Hematopoietic multipotent progenitor cell treated with erythropoietin and hydrocortisone succinate and interleukin-3 and kit ligand, for 6 days (in vitro differentiated cells): Measurements from ENCODE around the gene ATG7.

ENCODE experiments used
- DNase-seq: peaks from one replicate; pipeline ENCODE4 v3.0.0-alpha.2; 2015

ATG7 gene

DNA sequence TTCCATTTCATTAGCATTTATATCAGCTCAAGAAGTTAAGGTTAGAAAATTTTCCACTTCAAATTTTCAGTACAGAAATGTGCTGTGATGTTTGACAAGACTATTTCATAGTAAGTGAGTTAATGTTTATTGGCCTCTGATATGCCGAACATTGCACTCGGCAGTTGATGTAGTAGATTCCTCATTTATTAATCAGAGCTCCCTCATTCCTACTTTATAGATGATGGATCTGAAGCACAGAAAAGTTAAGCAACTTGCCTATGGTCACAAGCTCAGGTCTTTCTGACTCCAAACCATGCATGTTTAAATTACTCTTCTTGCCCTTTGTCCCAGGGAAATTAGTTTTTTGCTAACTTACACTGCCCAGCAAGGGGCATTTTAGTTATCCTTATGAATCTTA, 92.0 kb downstream of the ATG7 start:
- DNase-seq = no peak

DNA sequence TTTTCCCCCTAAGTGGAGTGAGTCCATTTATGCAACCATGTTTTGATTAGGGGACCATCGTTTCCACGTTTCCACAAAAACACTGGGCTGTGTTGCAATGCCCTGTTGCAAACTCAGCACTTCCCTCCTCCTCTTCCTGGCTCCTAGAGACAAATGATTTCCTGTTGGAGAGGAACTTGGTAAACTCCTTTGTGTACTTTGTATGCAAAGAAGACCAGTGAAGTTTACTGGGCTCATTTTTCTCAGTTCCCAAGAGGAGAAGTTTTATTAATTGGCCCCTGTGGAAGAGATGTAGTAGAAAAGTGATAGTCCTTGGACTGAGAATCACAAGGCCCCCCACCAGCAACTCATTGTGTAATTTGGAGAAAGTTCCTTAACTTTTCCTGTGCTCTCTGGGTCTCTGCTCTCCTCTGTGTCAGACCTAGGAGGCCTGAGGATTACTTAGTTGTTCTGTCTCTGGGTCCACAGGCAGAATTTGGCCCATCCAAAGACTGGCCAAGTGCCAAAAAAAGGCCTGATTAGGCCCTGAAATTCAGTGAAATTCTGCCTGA, 95.0 kb downstream of the ATG7 start:
- no peak for DNase-seq

DNA sequence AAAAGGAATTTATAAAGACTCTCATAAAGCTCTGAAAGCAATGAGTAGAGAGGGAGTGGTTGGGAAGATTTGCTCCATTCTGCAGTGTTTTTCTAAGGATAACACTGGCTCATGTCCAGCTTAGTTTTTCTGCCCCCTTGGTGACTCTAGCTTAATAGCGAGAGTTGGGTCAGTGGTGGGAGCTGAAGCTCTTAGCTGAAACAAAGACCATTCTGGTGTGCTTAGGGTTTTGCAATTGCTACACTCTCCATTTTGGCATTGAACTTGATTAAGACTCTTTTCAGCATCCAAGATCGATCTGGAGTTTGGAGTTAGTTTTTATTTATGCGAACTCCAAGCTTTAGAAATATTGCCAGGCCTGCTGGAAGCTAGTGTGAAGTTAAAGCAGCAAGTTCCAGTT, 98.0 kb downstream of the ATG7 start:
- DNase-seq = no peak

DNA sequence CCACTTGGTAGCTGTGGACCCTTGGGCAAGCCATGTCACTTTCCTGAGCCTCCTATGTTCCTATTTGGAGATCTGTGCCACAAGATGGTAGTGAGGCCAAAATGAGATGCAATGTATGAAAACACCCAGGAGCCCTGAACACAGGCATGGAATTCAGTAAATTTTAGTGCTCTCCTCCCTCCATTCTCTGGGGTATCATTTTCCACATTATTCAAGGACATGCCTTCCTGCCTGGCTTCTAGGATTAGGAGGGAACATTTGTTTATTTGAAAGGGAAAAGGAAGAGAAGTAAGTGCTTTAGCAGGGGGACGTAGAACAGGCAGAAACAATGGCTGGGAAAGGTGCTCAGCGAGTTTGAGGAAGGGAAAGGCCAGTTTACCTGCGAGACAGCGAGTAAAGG, 98.8 kb downstream of the ATG7 start:
- DNase-seq = no peak

DNA sequence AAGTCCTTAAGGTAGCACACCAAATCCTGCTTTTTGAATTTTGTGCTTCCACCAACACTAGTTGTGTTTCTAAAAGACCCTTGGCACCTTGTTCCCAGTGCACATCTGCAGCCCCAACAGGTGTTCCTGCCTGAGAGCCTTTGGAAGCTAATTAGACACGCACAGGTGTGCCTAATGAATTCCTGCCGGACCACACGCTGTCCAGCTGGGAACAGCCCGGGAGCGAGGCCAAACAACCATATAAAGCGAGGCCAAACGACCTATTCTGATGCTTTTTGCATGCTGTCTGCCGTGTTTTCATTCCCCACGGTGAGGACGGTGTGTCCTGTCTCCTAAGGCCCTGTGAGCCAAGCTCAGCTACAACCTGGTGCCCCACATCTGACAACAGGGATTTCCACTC, 99.5 kb downstream of the ATG7 start:
- no peak for DNase-seq

DNA sequence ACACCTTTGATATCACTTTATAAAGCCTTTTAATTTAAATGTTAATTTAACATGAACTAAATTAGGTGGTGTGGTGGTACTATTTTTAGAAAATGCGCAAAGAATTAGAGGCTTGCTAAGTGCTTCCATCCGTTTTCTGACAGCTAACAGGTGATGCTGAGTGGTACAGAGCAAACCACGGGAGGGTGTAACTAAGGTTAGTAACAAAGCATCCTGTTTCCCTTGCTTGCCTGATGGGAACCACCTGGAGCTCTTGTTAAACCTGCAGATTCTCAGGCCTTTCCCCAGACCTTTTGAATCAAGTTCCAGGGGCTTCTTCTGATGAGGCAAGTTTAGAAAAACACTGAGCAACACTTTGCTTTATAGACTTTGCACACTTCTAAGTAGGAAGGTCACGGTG, 101.0 kb downstream of the ATG7 start:
- DNase-seq = no peak

DNA sequence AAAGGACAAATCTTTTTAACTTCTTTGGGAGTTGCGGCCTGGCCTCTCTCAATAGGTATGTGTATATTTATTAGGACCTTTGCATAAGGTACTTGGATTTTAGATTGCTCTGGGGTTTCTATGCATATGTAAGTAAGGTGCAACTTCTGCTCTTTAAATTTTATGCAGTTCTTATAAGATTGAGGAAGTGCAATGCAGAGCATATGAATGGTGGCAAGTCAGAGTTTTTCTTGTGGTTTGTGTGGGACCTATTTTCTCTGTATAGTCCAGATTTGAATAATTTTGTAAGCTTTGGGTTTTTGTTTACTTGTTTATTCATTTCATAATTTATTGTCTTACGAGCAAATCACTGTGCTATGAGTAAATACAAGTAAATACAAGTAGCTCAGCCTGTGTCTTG, 101.5 kb downstream of the ATG7 start:
- no peak for DNase-seq

DNA sequence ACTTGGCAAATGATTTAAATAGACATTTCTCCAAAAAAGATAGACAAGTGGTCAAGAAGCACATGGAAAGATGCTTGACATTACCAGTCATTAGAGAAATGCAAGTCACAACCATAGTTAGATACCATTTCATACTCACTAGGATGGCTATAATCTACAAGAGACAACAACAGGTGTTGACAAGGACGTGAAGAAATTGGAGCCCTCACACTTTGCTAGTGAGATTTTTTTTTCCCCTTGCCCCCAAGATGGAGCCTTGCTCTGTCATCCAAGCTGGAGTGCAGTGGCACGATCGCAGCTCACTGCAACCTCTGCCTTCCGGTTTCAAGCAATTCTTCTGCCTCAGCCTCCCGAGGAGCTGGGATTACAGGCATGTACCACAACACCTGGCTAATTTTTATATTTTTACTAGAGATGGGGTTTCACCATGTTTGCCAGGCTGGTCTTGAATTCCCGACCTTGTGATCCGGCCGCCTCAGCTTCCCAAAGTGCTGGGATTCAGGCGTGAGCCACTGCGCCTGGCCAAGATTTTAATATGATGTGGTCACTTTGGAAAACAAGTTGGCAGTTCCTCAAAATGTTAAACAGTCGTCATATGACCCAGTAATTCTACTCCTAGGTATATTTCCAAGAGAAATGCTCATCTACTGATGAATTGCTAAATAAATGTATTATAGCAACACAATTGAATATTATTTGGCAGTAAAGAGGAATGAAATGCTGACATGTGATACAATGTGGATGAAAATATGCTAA, 103.3 kb downstream of the ATG7 start:
- no peak for DNase-seq

DNA sequence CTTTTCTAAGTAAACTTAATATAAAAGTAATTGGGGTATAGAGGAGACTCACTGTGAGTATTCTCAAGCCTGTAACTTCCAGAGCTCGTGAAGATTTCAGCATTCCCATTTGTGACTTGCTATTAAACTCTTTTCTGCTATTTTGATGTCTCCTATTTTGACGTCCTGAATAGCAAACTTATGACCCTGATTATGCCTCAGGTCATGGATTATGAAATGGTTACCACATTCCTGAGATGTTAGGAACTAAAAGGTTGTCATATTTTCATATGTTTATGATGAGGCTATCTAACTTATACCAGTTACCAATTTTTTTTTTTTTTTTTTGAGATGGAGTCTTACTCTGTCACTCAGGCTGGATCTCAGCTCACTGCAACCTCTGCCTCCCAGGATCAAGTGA, 105.5 kb downstream of the ATG7 start:
- DNase-seq = no peak

DNA sequence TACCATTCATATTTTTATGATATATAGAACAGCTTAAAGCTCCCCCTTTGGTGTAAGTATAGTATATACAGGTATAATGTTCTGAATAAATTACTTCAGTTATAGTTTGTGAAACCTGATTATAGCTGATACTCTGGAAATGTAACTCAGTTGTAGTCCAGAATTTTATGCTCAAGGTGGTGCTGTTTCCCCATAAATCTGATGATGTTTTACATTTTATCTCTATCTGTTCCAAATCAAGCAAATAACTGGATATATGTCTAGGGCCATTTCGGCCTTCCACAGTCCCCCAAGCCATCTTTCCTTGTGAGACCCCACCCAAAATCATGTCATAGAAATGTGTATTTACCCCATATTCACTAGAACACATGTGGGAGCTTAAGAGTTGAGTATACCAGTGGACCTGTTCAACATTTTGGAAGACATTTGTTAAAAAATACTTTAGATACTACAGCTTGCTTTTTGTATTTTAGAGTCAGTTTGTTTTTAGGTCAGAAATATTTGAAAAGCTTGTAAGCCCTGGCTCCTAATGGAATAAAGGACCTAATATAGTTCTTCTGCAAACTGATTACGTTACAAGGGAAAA, 107.1 kb downstream of the ATG7 start:
- peak; percentile 73 for DNase-seq

DNA sequence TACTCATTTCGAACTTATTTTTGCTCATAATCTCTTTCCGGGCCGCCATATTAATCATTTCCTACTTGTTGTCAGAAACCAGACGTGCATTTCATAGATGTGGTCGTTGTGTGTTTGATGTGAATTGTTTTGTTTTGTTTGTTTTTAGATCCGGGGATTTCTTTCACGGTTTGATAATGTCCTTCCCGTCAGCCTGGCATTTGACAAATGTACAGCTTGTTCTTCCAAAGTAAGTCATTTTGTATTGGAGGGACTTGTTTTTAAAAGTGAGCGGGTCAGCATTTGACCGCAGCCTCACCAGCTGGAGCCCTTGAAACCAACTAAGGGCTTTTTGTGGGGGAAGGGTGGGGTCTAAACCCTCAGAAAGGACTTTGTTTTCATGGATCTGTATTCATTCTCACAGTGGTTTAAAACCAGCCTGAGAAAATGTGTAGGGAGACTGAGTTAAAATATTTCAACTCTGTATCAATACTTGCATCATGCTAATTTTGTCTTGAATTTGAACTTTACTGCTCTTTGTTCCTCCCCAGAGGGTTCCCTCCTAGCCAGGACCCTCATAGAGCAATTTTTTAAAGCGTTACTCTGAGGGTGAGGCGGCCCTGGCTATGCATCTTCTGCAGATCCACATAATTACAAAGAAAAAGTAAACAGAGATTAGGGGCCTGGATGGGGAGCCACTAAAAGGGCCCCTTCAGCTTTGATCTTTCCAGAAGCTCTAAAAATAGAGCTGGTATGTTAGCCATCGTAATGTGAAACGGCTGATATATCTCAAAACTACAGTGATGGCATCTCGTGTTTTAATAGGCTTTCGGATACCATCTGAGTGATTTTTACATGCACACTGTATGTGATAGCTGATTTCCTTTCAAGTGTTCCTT, 107.9 kb downstream of the ATG7 start:
- DNase-seq = no peak

DNA sequence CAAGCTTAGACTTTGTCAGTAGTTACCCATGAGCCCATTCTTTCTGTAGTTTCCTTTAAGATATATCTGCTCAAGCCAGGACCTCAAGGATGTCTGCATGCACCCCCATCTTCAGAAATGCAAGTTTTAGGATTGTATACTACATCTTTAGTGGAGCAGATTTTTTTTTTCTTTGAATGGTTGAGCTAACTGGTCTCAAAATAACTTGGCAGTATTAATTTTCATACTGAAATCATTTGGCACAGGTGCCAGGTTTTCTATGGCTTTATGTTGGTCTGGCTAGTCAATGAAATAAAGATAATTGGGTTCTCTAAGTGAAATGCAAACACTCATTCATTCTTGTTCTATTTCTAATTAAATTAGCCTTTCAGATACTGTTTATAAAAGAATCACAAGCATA, 108.9 kb downstream of the ATG7 start:
- DNase-seq = no peak

DNA sequence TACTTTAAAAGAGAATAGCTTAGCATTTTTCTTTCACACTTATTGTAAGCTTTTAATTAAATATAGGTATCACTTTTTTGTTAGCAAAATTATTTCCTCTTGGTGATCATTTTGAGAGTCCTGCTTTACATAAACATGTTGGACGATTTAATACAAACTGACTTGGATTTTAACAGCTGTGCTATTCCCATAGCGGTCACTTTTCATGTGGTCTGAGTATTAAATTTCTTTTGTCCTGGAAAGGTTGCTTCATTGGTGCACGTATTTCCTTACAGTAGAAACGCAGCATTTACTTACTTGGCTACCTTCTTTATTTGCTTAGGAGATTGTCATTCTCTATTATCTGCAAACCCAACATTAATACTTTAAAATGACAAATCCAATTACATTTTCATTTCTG, 109.4 kb downstream of the ATG7 start:
- DNase-seq = no peak

DNA sequence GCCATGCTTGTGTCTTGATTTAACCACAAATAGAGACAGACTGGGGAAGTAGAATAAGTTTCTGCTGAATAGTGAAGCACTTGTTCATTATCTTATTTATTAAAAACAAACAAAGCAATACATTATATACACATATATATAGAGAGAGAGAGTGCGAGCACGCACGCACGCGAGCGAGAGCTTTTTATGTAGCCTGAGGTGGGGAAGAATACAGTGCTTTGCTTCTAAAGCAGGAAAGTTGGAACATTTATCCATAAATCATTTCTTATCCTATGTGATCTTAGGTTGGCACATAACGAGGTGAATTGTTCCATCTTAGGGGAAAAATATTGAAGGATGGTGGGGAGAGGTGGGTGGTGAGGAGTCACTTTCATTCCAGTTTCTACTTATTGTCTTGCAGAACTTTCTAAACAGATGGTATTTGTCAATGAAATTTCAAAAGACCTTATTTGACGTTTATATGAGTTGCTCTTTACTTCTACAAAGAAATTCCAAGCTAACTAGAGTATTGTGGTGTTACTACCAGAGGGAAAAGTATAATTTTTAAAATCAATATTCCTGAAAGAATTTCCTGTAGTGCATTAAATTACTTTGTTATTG, 110.0 kb downstream of the ATG7 start:
- DNase-seq = no peak

DNA sequence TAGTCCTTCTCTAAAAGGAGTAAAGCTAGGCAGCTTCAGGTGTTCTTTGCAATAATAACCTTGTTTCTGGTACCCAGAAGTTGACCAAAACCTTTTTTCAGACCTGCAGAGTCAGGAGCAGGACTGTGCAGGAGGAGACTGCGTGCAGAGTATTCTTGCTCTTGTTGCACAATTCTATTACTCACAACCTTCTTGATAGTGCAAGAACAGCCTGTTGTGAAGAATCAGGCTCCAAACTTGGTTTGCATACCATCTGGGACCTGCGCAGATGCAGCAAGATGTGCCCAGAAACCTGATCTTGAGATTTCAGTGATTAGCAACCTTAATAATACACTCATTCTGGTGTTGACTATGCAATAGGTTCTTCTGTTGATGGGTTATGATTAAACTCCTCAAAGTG, 111.9 kb downstream of the ATG7 start:
- DNase-seq = no peak

DNA sequence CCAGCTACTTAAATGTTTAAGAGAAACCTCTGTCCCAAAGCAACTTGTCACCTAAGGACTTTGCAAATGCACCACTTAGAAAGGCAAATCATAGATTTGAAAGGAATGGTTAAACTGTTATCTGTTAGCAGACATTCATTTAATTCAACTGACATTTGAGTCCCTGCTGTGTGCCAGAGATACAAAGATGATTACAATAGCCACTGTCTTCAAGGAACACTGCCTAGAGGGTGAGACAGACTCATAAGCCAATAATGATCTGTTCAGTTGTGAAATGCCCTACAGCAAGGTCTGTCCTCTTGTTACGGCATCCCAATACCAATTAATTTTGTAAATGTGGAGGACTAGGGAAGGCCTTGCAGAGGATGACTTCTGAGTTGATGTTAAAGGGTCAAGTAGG, 113.1 kb downstream of the ATG7 start:
- peak; percentile 91 for DNase-seq

DNA sequence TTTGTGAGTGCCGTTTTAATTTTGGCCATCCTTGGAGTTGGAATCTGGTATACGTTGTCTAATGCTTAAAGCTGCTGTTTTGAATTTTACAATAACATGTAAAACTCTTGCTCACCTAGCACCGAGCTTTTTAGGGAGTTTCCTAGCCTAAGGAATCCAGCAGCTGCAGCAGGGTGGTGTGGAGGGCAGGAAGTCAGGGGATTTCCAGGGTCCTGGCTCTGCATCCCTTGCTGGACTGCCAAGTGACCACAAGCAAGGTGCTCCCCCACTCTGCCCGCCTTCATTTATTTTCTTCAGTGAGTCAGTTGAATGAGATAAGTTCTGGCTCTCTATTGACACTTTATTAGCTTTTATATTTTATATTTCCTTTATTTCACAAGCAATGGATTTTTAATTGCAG, 113.7 kb downstream of the ATG7 start:
- peak; percentile 8 for DNase-seq

DNA sequence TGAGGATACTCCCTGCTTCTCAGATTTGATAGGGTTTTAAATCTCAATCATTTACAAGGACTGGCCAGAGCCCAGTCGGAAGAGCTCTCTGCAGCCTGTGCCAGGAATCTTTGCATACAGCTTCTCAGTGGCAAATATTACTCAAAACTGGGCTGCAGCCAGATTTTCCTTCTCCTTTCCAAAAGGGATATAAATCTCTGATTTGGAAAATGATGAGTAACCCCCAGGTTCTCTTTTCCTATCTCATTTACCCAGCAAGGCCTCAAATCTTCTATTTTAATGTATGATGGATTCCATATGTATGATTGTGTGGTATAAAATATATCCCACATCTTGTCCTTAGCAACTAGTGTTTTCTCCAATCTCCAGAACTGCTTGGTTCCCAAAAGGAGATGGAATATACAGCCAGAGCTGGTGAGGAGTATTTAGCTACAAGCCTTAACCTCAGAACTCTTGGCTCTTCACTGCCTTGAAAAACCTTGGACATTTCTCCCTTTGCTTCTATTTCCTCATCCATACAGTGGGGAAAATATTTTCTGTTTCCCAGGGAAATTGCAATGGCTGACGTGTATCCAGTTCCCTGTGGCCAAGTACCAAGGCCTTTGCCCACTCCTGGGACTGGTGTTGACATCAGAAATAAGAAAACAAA, 114.4 kb downstream of the ATG7 start:
- DNase-seq = no peak

DNA sequence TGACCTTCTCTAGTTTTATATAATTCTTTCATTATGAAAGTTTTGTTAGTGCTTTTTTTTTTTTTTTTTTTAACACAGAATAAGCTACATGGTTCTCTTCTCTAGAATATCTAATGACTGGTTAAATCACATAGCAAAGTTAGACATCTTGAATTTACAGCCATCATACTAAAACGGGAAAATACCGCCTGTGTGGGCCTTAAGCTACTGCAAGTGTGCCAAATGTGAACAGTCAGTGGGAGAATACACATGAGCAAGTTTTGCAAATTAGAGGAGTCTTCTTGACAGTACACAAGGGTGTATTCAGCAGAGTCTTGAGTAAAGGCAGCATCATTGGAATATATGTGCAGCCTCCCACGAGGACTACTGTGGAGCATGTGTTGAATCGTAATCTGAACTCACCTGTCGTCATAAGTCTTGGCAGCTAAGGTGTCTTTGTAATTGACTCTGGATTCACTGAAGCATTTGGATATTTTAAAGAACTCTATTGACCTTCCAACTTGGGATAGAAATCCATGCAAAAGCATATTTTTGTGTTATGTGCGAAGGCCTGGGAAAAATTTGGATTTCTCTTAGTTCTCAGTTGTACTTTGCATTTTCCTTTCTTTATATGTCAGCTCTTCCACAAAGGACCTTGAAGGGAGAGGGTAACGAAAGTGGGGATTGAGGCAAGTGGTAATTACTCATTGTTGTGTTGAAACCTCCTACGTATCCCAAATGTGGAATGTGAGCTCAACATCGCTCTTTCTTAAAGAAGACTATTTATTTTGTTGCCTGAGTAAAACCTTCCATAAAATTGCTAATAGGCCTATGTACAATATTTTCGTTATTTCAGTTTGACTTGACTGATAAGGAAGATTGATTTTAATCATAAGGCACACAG, 117.4 kb downstream of the ATG7 start:
- no peak for DNase-seq

DNA sequence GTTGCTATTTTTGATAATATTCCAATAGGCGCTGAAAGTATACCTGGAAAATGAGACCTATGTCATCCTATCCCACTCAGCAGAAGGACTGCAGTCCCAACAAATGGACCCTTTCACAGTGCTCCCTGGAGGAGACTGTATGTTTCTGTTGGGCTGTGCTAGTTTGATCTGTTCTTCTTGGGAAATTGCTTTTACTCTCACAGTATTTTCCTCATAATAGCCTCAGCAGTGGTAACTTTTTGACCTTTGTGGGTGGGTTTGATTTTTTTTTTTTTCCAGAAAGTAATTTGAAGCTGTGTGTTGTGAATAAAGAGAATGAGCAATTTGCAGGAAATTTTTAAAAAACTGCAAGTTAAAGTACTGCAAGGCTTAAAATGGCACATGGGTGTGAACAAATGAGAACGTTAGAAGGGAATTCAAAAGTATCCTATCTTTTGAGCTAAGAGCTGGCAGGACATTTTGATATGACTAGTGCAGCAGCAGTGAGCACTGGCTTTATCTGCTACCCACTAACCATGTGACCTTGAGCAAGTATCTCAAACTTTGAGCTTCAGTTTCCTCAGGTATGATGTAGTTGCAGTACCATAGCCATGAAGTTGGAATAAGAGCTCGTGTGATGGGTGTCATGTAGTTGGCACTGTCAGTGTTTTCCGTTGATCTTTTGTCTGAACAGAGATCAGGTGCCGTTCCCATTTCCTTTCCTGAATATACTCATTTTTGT, 118.4 kb downstream of the ATG7 start:
- peak; percentile 70 for DNase-seq
